ENCODE measurements around the gene ANKRD60.

DNA sequence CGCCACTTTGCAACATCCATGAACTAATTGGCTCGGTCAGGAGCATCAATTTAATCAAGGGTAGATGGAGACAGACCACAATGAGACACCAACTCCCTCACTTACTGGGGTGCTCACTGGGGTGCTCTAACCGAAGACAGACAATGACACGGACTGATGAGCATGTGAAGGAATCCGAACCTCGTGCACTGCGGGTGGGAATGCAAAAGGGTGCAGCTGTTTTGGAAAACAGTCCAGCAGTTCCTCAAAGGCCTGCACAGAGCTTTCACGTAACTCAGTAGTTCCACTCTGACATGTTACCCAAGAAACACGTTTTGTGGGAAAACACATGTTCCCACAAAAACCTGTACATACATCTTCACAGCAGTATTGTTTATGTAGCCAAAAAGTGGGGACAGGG lies 26.8 kb downstream of the ANKRD60 start:
- TF ChIP-seq, protein P1, sequence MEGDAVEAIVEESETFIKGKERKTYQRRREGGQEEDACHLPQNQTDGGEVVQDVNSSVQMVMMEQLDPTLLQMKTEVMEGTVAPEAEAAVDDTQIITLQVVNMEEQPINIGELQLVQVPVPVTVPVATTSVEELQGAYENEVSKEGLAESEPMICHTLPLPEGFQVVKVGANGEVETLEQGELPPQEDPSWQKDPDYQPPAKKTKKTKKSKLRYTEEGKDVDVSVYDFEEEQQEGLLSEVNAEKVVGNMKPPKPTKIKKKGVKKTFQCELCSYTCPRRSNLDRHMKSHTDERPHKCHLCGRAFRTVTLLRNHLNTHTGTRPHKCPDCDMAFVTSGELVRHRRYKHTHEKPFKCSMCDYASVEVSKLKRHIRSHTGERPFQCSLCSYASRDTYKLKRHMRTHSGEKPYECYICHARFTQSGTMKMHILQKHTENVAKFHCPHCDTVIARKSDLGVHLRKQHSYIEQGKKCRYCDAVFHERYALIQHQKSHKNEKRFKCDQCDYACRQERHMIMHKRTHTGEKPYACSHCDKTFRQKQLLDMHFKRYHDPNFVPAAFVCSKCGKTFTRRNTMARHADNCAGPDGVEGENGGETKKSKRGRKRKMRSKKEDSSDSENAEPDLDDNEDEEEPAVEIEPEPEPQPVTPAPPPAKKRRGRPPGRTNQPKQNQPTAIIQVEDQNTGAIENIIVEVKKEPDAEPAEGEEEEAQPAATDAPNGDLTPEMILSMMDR (IDR thresholded peaks at IDR 0.05; ENCODE audit: borderline replicate concordance, extremely low read depth, low read length, poor library complexity, severe bottlenecking), result no peak
- TF ChIP-seq EZH2 (IDR thresholded peaks at IDR 0.05; ENCODE audit: borderline replicate concordance, low read depth, low read length, severe bottlenecking), result no peak
